Measurements from ENCODE around the gene CHCT1. TPM values are rescaled to one million over a fixed set of nuclear protein-coding genes. Genes with fewer than 3 reads are reported as not detected.

CHCT1 gene
- not detected for total RNA-seq

DNA sequence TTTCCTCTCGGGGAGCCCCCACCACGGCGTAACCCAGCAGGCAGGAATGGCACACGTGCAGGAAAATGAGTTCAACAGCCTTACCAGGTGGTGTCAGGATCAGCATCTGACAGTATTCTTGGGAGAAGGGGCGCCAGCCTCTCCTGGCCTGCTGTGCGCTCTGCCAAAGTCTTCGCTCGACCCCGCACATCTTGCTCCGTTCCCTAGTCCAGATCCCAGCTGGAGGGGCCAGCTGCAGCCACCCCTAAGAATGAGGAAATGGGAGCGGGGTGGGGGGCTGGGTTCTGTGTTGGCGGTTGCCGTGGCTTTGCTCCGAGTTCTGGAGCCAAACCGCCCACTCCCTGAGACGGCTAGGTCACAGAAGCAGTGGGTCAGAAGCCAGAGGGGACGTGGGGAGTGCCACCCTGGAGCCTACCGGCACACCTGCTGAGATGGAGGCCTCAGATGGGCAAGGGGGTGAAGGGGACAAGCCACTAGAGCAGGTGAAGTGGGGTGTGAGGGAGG, at the start of gene CHCT1:
Gene CHCT1 (plus strand): TSS at position 328 of the 504 bp plus-strand sequence. CDS start 104 bp downstream, at position 432.

GRCh38 chr17:60392042-60392844, 30.0 kb upstream of the CHCT1 start, which contains the start of gene USP32:
Gene USP32 (minus strand): TSS chr17:60392133. CDS start chr17:60391939, 194 bp downstream.

Other genes starting within 250 kb of the CHCT1 start
- gene USP32, start 30.4 kb upstream of the CHCT1 start, total RNA-seq = 103 TPM
- 84.4 TPM for gene APPBP2, start 103.8 kb downstream of the CHCT1 start, total RNA-seq
- gene PPM1D, start 177.7 kb downstream of the CHCT1 start, total RNA-seq = 11.8 TPM

Measured in diencephalon (tissue), 1 donor.